ENCODE data around the gene INO80D.
"Not testable (repeated sequence)": the region's sequence is repeated elsewhere in the genome, so short reads cannot be mapped to it uniquely, and the experiment has no call there.

Gene INO80D

DNA sequence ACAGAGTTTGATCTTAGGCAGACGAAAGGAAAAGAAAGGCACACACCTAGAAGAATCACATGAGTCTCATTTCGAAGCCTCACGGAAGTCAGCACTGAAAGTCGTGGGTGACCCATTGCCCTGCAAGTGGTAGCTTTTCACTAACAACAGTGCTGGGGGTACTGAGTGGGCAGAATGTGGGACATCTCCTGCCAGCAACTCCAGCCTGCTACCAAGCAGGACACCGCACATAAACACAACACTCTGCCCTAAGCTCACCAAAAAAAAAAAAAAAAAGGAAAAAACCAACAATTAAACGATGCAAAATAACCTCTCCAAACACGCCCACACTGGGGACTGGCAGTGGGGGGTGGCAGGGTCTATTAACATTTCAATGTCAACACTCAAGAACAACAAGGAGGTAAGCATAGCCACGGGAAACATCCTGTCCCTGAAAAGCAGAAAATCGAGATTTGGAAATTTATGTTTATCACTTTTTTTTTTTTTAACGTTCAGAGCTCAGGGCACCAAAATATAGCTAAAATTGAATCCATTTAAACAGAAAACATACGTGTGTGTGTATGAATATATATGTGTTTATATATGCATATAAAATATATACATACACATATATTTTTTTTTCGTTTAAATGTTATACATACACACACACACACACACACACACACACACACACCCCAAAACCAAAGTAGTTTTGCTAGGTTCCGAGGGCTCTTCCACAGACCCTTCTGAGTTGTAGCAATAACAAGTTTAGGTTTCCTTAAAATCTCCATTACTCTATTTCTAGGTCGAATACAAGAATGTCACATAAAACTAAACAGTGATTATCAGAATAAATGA lies 2.2 kb downstream of the INO80D start:
- DNase-seq (ENCODE audit: low spot score), result peak; percentile 49
- in situ Hi-C loops (cut with MboI; ENCODE audit: low sequenced_read_pairs, unreplicated experiment), result no loop called here
- TF ChIP-seq CTCF (IDR thresholded peaks at IDR 0.05; ENCODE audit: borderline replicate concordance, control extremely low read depth, extremely low read depth, insufficient read depth, missing control alignments), result no peak

DNA sequence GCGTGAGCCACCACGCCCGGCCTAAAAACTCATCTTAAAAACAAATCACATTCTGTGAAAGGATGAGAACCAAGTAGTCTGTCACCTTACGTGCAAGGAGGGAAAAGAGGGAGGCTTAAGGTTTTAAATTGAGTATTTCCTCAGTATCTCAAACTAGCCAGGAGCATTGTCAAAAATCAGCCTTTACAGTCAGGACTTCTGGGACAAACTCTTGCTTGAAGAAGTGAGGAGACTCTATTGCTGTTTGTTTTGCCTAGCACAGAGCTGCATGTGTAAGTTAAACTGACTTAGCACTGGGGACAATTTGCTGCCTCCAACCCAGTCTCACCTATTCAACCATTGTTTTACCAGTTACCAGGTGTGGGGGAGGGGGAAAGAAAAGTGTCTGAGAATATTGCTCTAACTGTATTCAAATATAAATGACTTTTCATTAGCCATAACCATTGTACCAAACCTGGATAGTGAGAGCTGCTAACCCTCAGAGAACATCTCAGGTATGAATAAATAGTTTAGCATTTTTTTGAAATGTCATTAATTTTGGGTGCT lies 3.6 kb downstream of the INO80D start:
- in situ Hi-C loops (cut with MboI; ENCODE audit: low sequenced_read_pairs, unreplicated experiment), result no loop called here
- no peak for TF ChIP-seq CTCF (IDR thresholded peaks at IDR 0.05; ENCODE audit: borderline replicate concordance, control extremely low read depth, extremely low read depth, insufficient read depth, missing control alignments)
- DNase-seq (ENCODE audit: low spot score), result no peak

DNA sequence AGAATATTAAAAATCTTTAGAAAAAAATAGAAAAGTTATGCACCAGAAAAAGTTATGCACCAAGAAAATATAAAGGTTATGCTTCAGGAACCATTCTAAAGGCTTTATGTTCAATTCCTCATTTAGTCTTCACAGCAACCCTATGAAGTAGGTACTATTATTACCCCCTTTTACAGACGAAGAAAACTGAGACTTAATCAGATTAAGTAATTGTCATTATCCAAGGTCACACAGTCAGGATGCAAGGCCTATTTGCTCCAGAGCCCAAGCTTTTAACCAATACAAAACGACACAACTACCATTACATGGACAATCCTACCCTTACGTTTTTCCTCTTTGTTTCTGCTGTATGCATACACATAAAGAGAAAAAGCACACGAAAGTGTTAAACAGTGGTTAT lies 5.0 kb downstream of the INO80D start:
- DNase-seq (ENCODE audit: low spot score), result no peak
- TF ChIP-seq CTCF (IDR thresholded peaks at IDR 0.05; ENCODE audit: borderline replicate concordance, control extremely low read depth, extremely low read depth, insufficient read depth, missing control alignments), result no peak
- in situ Hi-C loops (cut with MboI; ENCODE audit: low sequenced_read_pairs, unreplicated experiment), result no loop called here

DNA sequence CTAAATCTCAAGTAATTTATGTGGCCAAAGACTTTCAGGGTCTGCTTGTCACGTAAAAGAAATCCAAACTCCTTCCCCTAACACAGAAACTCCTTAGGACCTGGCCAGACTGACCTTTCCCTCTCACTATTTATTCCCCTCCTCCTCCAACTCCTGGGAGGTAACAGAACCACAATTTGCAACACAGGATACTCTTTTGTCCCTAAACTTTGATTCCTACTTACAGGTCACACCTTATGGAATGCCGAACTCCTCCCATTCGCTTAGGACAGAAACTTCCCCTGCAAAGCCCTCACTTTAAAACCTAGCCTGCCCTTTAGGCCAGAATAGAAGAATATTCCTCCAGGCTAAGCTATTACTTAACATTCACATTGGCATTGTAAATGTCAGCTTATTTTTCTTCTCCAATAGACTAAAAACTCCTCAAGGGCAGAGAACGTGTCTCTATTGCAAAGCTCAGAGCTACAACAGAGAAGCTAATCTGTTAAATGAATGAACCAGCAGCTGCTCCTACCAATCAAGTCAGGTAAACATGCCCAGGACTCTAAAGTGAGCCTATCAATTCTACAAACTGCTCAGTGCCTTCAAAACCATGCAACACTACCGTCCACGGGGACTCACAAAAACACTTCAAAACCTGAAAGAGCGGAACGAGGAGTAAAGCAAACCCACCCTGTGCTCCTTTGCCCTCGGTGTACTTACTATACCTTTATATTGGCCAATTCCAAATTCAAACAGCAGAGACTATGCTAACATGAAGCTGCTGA lies 6.1 kb downstream of the INO80D start:
- in situ Hi-C loops (cut with MboI; ENCODE audit: low sequenced_read_pairs, unreplicated experiment), result no loop called here
- no peak for DNase-seq (ENCODE audit: low spot score)
- no peak for TF ChIP-seq CTCF (IDR thresholded peaks at IDR 0.05; ENCODE audit: borderline replicate concordance, control extremely low read depth, extremely low read depth, insufficient read depth, missing control alignments)

GRCh38 chr2:206077879-206078278 lies 8.1 kb downstream of the INO80D start:
- DNase-seq (ENCODE audit: low spot score); in situ Hi-C loops (cut with MboI; ENCODE audit: low sequenced_read_pairs, unreplicated experiment): not testable (repeated sequence)

DNA sequence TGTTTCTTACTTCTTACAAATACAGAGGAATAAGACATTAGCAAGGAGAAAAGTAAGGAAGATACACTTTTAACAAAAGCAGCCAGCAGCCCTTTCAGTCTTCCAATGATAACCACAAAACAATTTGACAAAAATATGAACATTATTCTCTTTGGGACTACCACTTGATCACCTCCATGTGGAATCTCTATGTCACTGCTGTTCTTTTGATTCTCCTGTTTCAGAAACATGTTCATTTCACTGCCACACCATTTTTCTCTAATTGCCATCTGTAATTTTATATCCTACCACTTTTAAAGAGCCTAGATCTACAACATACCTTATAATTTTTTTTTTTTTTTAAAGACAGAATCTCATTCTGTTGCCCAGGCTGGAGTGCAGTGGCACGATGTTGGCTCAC lies 10.9 kb downstream of the INO80D start:
- in situ Hi-C loops (cut with MboI; ENCODE audit: low sequenced_read_pairs, unreplicated experiment), result no loop called here

More for the DNA sequence above, 10.9 kb downstream of the INO80D start:
- DNase-seq (ENCODE audit: low spot score), result no peak
- no peak for TF ChIP-seq CTCF (IDR thresholded peaks at IDR 0.05; ENCODE audit: borderline replicate concordance, control extremely low read depth, extremely low read depth, insufficient read depth, missing control alignments)
